GM19099 (cell line): Measurements from ENCODE around the gene DDHD1.

ENCODE experiments used
- POLR2A ChIP-seq: IDR thresholded peaks from 3 replicates; pipeline ENCODE4 v1.6.1; 2011; ENCODE audit warnings: low read depth; ENCODE audit not compliant: insufficient read length; ENCODE audit errors: extremely low read depth

DDHD1 gene

DNA sequence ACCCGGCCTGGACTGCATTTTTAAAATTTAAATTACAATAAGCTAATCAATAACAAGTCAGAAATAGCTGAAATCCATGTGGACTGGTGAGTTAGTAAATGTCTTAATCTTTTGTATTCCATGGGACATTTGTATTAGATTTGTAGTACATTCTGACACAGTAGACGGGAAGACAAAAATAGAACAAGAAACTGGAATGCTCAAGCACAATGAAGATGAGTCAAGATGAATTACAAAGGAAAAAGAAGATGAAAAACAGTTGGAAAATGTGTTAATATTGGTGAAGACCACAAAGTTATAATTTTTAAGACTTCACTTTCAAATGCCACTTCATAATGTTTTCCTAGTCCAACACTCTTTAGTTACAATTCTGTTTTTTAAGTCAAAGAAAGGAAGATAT lies 104.5 kb downstream of the DDHD1 start:
- no peak for TF ChIP-seq POLR2A

DNA sequence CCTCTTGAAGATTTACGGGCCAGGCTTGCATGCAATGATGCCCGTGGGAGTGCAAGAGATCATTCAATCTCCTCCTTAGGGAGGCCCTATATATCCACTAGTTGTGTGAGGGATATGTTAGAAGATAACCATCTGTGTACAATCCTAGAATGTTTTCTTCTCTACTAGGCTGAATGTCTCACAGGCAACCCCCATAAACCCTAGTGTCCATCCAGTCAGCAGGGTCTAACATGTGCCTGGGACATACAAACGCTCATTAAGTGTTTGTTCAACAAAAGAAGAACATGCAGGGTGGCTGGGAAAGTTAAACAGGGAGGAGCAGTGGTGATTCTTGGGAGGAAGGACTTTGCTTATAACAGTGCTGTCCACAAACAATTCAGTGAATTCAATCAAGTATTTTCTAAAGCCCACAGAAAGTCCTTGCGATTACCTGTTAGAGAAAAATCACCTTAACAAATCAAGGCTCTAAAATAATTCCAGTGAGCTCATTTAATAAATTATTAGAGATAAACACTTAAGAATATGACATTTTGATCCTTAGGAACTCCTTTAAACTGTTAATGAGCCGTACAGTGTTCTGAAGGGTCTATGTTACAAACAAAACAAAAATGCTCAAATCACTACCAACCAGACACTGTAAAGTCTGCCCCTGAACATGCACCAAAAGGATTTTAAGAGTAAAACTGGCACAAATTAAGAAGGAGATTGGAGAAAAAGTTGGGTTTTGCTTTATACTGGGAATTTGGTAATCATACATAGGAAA lies 105.6 kb downstream of the DDHD1 start:
- TF ChIP-seq POLR2A = no peak

- no peak for TF ChIP-seq POLR2A
Observed at GRCh38 chr14:53044486-53044885, 108.6 kb downstream of the DDHD1 start.

GRCh38 chr14:53043027-53043581 lies 110.0 kb downstream of the DDHD1 start:
- no peak for TF ChIP-seq POLR2A

- no peak for TF ChIP-seq POLR2A
Observed at GRCh38 chr14:53042480-53042879, 110.6 kb downstream of the DDHD1 start.

- no peak for TF ChIP-seq POLR2A
Observed at GRCh38 chr14:53041067-53041466, 112.1 kb downstream of the DDHD1 start.

- TF ChIP-seq POLR2A = no peak
Observed at GRCh38 chr14:53038629-53039028, 114.5 kb downstream of the DDHD1 start.

- no peak for TF ChIP-seq POLR2A
Observed at GRCh38 chr14:53037016-53037415, 116.1 kb downstream of the DDHD1 start.

DNA sequence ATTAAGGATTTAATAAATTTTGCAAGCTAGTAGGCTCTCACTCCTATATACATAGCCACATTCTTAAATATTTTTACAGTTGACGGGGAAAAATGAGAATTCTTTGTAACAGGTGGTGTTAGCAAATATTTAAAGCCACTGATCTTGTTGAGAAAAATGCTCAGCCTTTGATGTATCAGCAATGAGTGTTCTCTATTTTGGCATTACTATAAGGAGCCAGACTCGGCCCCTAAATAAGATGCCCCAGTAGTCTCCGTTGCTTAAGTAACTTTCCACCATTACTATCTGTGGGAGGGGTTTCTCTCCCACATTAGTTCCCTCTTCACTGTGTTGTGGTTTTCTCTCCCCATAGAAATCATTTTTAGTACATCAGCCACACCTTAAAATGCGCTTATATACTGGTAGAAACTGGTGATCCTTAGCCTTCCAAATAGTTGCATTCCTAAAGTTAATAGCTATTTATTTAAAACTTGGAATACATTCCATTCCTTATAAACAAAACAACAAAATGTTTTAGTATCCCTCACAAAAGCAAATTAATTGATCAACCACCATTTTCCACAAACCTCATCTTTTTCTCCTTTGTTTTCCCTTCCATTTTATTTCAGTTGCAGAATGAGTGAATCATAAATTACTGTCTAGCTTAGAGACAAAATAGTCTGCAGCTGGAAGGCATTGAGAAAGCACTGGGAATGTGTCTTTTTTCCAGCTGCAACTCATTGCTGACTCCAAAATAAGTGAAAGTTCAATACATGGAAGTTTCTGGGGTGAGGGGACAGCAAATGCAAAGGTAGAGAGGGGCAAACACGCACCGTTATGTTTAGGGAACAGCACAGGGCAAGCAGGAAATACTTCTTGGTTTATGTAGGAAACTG lies 117.5 kb downstream of the DDHD1 start:
- TF ChIP-seq POLR2A = no peak

DNA sequence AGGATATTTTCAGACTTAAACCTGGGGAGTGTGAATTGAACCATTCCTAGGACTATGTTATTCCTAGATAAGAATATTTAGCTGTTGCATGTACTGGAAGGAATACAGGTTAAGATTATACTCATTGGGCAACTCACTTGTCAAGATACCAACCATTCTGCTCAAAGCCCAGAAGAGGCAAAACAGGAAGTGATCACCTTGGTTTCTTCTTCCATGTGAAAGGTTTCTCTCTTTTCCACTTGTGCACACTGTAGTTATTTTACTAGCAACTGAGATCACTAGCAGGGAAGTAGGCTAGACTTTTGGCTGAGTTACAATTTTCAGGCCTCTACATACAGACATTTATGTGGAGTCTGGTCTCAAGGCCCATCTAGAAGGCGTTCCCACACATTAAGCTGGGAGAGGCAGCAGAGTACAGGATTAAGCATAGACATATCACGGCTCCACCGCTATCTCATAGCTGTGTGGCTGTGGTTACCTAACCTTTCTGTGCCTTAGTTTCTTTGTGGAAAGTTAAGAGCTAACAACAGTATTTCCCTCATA lies 118.4 kb downstream of the DDHD1 start:
- TF ChIP-seq POLR2A = no peak

DNA sequence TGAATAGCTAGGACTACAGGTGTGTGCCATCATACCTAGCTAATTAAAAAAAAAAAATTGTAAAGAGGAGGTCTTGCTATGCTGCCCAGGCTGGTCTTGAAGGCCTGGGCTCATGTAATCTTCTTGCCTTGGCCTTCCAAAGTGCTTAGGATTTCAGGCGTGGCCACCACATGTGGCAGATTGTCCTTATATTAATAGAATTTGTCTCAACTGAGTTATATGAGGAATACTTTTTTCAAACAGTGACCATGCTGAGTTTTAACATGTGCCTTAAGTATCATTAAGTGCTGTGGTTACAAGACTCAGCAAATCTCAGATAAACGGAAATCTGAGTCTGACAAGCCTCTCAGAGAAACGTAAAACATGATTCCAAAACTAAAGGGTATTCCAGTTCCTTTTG lies 119.1 kb downstream of the DDHD1 start:
- no peak for TF ChIP-seq POLR2A

DNA sequence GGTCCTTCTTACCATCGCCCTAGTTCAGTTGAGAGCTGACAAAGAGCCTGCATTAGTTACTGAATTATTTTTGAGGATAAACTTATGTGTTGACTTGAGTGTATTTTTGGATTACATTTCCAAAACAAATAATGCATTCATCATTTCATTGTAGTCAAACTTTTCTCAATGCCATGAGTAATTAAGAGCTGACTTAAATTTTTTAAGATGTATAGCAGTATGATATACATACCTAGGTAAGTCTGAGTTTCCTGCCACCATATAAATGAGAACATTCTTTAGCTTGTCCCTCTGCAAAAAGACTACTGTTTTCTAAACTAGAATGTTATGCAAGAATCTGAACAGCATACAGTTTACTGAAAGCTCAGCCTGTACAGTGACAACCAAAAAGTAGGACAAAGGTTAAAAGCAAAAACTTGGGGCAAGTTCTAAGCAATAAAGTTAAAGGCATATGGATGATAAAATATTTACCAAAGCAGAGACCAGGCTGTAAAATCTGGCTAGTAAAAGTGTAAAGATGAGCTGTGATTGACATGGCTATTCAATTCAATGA lies 120.2 kb downstream of the DDHD1 start:
- no peak for TF ChIP-seq POLR2A

DNA sequence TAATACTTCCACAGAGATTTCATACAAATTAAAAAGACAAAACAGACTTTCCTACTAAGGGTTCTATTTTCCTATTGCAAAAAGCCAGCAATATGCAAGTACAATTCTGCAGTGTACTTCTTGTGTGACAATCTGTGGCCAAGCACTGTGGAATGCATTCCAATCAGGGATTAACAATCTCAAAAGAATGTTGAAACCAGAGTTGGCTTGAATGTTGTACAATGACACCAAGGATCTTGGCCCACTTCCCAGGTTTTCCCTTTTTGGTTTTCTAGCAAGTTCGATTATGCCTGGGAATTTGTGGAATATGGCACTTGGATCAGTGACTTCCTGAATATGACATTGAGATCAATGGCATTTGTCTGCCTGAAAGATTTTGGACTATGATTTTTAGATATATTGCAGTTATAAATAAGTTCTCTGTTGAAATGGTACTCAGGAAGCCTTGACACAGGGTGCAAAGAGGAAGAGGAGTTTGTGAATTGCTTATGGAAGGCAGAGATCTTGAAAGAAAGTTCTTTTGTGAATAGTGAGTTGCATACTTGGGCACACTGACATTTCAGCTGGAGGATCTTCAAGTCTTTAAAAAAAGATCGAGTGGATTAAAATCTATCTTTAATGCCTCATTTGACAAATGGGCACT lies 120.8 kb downstream of the DDHD1 start:
- no peak for TF ChIP-seq POLR2A

DNA sequence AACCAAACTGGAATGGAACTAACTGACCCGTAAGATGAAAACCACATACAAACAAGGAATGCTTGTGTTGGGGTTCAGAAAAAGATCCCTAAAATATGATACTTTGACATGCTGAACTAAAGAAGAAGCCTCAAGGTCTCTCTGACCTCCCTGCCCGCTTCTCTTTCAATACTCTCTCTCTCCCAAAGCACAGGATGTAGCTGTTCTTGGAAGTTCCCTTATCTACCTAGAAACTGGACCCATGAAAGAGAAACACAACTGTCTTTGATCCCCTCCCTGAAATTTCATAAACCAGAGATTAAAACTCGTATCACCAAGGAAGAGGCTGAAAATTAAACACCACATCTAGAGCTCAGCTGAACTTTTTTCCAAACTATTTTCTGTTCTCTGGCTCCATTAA lies 125.6 kb downstream of the DDHD1 start:
- TF ChIP-seq POLR2A = no peak

- no peak for TF ChIP-seq POLR2A
Observed at GRCh38 chr14:53027041-53027440, 126.1 kb downstream of the DDHD1 start.
